Measurements from ENCODE around the gene PTCD1. TPM values are rescaled to one million over a fixed set of nuclear protein-coding genes. Genes with fewer than 3 reads are reported as not detected.

Gene PTCD1, protein sequence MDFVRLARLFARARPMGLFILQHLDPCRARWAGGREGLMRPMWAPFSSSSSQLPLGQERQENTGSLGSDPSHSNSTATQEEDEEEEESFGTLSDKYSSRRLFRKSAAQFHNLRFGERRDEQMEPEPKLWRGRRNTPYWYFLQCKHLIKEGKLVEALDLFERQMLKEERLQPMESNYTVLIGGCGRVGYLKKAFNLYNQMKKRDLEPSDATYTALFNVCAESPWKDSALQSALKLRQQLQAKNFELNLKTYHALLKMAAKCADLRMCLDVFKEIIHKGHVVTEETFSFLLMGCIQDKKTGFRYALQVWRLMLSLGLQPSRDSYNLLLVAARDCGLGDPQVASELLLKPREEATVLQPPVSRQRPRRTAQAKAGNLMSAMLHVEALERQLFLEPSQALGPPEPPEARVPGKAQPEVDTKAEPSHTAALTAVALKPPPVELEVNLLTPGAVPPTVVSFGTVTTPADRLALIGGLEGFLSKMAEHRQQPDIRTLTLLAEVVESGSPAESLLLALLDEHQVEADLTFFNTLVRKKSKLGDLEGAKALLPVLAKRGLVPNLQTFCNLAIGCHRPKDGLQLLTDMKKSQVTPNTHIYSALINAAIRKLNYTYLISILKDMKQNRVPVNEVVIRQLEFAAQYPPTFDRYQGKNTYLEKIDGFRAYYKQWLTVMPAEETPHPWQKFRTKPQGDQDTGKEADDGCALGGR
- total RNA-seq = 3.7 and 5.3 TPM in 2 replicates

GRCh38 chr7:99438573-99439480 lies at the start of gene PTCD1, which contains the start of gene CPSF4:
Gene PTCD1 (minus strand): TSS chr7:99438798. CDS start chr7:99435242, 3,556 bp downstream.
Gene CPSF4 (plus strand): TSS chr7:99438943. CDS start chr7:99439083, 140 bp downstream.
- DNase-seq (ENCODE audit: low read depth in 2 of 2) = peak; percentile 89 to 94

DNA sequence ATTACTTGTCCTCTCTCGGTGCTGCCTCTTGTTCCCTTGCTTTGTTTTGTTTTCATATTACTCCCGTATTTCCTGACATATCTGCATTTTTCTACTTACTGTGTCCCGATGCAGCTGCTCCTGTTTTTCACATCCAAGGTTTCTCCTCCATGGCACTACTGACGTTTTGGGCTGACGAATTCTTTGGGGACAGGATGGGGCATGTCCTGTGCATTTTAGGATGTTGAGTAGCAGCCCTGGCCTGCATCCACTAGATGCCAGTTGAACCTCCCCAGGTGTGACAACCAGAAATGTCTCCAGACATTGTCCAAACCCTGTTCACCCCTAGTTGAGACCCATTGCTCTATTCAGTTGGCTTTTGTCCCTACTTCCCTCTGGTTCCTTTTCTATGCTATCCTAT lies 46.5 kb upstream of the PTCD1 start:
- DNase-seq (ENCODE audit: low read depth in 2 of 2) = no peak

GRCh38 chr7:99478464-99479440 lies 40.2 kb upstream of the PTCD1 start:
- no peak for DNase-seq (ENCODE audit: low read depth in 2 of 2)

DNA sequence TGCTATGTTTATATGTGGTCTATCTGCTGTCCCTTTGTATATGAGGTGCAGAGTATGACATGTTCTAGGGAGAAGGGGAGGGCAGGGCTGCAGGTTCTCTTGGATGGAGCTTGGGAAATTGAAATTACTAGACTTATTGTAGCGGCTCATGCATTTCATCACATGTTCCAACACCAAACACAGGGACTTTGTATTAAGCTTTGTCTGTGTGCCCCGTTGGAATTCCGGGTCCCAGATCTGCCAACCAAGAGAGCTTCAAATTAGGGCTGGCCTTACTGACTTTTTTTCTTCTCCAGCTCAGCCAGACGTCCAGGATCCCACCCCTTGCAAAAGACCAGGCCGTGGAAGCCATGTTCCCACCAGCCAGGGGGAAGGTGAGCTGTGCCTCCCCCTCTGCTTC lies 37.5 kb upstream of the PTCD1 start:
- DNase-seq (ENCODE audit: low read depth in 2 of 2) = no peak

- peak; percentile 70 to 83 for DNase-seq (ENCODE audit: low read depth in 2 of 2)
Measured at GRCh38 chr7:99473315-99473596, 34.7 kb upstream of the PTCD1 start.

GRCh38 chr7:99472561-99473314 lies 34.1 kb upstream of the PTCD1 start, which contains the start of gene ZNF789:
Gene ZNF789 (plus strand): TSS chr7:99472890. CDS start chr7:99476457, 3,567 bp downstream.
- DNase-seq (ENCODE audit: low read depth in 2 of 2) = peak; percentile 91 to 98

- DNase-seq (ENCODE audit: low read depth in 2 of 2) = no peak
Measured at GRCh38 chr7:99469381-99470065, 30.9 kb upstream of the PTCD1 start.

DNA sequence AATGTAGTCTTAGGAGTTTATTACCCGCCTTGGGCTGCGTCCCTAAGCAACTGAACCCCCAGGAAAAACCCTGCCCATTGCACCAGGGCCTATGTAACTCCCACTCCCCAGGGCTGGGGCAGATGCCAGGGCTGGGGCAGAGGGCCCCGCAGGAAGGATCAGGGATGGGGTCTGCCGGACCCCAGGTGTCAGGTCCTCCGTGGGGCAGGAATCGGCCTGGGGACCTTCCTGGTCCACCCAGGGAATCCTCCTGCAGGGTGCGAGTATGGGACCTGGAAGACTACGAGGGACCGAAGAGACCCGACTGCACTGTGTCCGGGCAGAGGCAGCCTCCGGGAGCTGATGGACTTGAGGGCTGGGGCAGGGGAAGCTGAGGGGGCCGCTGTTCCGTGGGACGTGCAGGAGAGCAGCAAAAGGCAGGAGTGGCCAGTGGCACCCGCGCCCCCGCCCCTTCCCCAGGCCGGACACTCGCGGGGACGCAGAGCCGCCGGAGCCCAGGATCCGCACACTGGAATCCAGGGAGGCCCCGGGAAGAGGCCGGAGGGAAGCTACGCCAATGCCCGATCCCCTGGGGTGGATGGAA lies 29.8 kb upstream of the PTCD1 start:
- DNase-seq (ENCODE audit: low read depth in 2 of 2) = no peak

DNA sequence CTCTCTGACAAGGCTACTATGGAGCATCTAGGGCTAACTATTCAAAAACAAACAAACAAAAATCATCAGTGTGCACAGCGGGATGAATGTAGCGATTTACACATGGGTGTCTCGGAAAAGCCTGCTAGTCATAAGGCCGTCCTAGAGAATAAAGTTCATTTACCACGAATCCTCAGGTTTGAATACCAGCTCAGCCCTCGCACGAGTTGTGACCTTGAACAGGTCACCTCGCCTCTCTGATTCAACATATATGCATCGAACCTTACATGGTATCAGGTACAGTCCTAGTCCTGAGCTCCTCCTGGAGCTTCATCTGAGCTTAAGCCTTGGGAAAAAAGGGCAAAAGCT lies 26.8 kb upstream of the PTCD1 start:
- DNase-seq (ENCODE audit: low read depth in 2 of 2) = no peak

- DNase-seq (ENCODE audit: low read depth in 2 of 2) = no peak
Measured at GRCh38 chr7:99461221-99461620, 22.6 kb upstream of the PTCD1 start.

GRCh38 chr7:99460651-99461050 lies 22.1 kb upstream of the PTCD1 start:
- DNase-seq (ENCODE audit: low read depth in 2 of 2) = no peak

- peak in 1 of 2 donors; percentile 25 for DNase-seq (ENCODE audit: low read depth in 2 of 2)
Measured at GRCh38 chr7:99459087-99459486, 20.5 kb upstream of the PTCD1 start.

DNA sequence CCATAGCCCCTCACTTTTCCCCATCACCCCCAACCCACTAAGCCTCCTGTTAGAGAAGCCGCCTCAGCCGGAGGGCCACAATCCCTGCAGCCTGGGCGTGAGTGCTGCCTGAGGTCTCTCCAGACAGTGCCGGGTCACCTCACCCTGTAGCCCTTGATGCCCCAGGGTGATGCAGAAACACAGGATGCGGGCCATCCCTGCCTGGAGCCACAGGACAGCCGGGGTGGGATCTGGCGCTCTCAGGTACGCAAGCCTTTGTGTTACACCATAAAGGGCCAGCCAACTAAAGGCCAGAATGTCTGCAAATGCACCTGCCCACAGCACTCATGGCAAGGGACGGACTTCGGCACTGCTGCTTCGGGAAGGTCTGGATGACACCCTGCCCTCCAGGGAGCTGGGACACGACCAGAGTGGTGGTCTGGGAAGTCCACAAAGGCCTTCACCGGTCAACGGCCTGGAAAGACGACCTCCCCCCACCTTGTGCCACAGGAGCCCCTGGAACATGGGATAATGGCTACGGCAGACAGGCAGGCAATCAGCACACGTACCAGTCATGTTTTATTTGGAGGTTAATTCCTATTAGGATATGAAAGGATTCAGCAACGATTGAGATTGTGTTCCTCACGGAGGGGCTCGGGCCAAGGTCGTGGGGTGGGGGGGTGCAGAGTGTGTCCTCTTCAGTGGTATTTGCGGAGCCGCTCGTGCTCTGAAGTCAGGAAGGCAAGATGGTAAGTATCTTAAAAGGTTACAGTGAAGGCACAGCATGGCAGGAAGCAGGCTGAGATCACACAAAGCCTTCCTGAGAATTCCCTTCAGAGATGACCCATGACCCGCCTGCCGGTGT lies 19.3 kb upstream of the PTCD1 start:
- peak in 1 of 2 donors; percentile 29 for DNase-seq (ENCODE audit: low read depth in 2 of 2)

- no peak for DNase-seq (ENCODE audit: low read depth in 2 of 2)
Measured at GRCh38 chr7:99457050-99457649, 18.6 kb upstream of the PTCD1 start.

- DNase-seq (ENCODE audit: low read depth in 2 of 2) = no peak
Measured at GRCh38 chr7:99456288-99456687, 17.7 kb upstream of the PTCD1 start.

DNA sequence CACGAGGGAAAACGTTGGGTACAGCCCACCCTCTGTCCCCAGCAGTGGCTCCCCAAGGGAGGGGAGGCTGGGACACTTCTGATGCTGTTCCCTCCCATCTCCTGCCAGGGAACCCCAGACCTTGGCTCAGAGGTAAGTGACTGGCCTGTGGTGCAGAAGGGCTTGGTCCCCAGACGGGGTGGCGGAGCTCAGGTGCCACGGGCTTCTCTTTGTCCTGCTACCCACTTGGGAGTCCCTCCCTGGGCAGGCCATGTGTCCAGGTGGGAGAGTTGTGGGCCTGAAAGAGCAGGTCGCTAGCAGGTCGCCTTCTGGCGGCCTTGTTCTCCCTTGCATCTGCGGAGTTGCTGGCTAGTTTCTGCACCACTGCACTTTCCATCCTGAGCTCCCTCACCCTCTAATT lies 17.3 kb upstream of the PTCD1 start:
- DNase-seq (ENCODE audit: low read depth in 2 of 2) = no peak

GRCh38 chr7:99453105-99453504 lies 14.5 kb upstream of the PTCD1 start:
- DNase-seq (ENCODE audit: low read depth in 2 of 2) = no peak

GRCh38 chr7:99452541-99452940 lies 13.9 kb upstream of the PTCD1 start:
- DNase-seq (ENCODE audit: low read depth in 2 of 2) = no peak

Measured in dermis microvascular lymphatic vessel endothelial cell (primary cell).